GM18868 (cell line): ENCODE results near the gene TMPRSS4.

Experiments used
- ATAC-seq: cut with Tn5 transposase; IDR thresholded peaks from one replicate; pipeline ENCODE4 v1.9.1; 2021; ENCODE audit warnings: mild to moderate bottlenecking, moderate library complexity; ENCODE audit not compliant: unreplicated experiment

Gene TMPRSS4

DNA sequence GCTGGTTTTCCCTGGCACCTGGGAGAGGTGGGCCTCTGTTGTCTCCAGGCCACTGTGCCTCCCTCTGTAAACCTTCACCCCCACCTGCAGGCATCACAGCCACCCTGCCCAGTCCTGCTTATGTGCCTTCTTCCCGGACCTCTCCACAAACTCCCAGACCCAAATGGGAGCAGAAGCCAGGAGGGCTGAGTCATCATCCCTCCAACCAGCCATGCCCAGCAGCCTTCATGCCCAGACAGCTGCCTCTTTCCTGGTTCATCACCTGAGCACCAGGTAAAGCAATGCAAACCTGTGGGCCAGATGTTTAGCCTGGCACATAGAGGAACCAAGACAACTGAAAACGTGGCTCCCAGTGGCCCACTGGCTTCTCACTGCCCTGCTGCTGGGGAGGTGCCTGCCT lies 2.1 kb upstream of the TMPRSS4 start:
- no peak for ATAC-seq

GRCh38 chr11:118078911-118079411 lies 2.1 kb downstream of the TMPRSS4 start:
- ATAC-seq, result no peak

GRCh38 chr11:118079491-118079890 lies 2.6 kb downstream of the TMPRSS4 start:
- no peak for ATAC-seq

DNA sequence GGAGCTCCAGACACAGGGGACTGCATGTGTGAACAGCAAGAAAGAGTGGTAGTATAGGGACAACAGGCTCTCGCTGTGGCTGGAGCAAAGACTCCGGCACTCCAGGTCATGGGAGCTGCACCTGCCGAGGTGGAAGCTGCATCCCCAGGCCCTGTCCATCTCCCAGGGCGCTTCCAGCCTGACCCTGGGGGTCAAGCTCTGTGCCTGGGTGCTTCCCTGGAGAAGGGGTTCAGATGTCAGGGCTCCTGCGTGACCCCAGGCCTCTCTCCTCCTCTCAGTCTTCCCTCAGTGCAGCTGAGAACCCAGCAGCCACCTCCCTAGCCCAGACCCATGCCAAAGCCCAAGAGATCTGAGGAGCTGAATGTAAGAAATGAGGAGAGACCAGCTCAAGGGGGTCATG lies 3.4 kb downstream of the TMPRSS4 start:
- ATAC-seq, result no peak

DNA sequence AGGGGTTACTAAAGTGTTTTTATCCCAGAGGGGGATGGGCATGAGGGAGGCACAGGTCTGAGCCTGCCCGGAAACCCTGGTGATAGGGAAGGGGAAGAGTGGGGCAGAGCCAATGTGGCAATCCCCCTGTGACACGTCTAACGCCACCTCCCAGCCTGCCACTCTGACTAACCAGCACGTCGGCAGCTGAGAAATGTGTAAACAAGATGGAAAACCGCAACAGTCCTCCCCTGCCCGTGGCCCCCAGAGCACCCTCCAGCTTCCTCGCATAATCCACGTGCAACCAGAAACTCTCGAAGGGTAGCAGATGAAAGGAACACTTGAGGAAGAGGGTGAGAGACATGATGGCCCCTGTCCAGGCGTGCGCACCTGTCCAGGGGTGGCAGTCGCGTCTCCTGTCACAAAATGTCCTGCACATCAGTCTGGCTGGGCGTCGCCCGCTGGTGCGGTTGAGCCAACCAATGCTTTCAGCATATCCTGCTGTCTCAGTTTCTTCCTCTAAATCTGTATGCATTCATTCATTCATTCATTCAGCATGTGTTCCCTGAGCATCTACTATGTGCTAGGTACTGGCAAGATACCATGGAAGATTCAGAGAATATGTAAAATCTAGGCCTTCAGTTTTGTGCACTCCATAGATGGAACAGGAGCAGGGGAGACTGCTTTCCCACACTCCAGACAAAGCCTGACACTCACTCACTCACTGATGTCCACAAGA lies 4.5 kb downstream of the TMPRSS4 start:
- no peak for ATAC-seq

DNA sequence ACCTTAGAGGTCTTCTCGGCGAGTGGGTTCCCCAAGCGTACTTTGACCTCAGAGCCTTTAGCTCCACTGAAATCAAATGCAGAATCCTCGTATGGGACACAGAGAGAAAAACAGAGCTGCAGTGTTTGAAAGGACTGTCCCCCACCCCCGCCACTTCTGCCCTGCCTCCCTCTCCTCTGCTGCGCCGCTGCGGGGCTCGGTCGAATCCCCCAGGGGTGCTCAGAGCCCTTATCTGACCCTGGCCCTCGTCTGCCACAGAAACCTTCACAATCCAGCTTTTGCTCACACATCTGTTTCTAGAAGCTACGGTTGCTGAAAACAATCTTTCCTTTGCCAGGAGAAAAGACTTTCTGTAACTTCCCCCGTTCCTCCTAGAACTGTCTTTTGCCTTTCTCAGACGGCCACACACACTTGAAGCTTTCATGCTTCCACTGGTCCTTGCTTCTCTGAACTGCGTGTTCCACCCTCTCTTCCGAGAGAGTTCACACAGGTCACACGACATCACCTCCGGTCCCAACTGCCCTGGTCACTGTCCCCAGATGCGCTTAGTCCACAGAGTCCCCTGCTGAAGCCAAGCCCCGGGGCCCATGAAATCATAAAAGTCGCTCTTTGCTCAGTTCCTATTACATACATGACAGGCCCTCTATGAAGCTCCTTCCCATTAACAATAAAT lies 6.1 kb downstream of the TMPRSS4 start:
- no peak for ATAC-seq

- ATAC-seq, result no peak
Observed at GRCh38 chr11:118084247-118084646, 7.4 kb downstream of the TMPRSS4 start.

- ATAC-seq, result no peak
Observed at GRCh38 chr11:118084656-118085055, 7.8 kb downstream of the TMPRSS4 start.

GRCh38 chr11:118086913-118087768 lies 10.3 kb downstream of the TMPRSS4 start, which contains the start of gene SMIM35:
Gene SMIM35, minus strand, starts transcription at chr11:118086963. Its CDS starts 206 bp downstream, at chr11:118086757.
- no peak for ATAC-seq

DNA sequence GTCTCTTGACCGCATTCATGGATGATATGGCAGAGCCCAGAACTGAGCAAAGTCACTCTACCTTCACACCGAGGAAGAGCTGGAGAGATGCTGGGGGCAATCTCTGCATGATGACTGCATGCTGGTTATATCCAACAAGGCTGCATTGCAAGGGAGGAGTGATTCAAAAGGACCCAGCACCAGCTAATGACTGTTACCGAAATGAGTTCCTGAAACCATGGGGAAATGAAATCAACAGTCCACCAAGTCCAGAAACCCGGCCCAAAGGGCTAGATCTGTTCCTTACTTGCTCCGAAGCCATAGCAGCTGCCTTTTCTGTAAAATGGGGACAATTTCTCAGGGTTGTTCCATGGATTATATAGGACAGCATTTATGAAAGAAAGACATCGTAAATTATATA lies 11.1 kb downstream of the TMPRSS4 start:
- no peak for ATAC-seq

DNA sequence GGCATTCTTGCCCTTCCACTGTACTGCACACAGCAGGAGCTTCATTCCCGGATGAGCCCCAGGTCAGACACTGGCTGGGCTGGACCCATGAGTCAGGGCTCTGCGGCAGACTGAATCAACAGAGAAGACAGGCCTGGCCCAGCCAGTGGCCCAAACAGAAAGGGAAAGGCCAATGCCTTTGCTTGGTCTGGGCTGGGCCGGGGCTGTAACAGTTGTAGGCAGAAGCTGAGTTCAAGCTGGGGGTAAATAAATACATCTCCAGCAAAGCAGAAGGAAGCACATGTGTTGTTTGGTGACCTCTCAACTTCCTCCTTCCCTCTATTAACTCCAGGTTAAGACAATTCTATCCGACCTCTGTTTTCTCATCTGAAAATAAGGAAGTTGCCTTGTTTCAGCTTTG lies 11.7 kb downstream of the TMPRSS4 start:
- ATAC-seq, result no peak

DNA sequence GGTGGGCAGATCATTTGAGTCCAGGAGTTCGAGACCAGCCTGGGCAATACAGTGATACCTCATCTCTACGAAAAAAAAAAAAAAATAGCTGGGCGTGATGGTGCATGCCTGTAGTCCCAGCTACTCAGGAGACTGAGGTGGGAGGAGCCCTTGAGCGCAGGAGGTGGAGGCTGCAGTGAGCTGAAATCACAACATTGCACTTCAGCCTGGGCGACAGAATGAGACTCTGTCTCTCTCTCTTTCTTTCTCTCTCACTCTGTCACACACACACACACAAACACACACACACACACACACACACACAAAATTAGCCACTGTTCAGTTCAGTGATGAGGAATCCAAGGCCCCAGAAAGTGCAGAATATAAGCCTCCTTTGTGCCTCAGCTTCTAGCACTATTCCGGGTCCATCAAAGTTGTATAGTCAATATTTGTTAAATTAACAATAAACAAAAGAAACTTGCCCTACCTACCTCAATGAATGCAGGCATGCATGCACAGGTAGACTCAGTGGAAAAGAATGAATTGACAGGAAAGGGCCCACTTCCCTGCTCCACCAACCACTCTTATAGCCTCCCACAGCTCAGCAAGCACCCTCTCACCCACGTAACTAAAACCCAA lies 13.8 kb downstream of the TMPRSS4 start:
- ATAC-seq, result no peak

GRCh38 chr11:118091690-118092089 lies 14.8 kb downstream of the TMPRSS4 start:
- ATAC-seq, result no peak

DNA sequence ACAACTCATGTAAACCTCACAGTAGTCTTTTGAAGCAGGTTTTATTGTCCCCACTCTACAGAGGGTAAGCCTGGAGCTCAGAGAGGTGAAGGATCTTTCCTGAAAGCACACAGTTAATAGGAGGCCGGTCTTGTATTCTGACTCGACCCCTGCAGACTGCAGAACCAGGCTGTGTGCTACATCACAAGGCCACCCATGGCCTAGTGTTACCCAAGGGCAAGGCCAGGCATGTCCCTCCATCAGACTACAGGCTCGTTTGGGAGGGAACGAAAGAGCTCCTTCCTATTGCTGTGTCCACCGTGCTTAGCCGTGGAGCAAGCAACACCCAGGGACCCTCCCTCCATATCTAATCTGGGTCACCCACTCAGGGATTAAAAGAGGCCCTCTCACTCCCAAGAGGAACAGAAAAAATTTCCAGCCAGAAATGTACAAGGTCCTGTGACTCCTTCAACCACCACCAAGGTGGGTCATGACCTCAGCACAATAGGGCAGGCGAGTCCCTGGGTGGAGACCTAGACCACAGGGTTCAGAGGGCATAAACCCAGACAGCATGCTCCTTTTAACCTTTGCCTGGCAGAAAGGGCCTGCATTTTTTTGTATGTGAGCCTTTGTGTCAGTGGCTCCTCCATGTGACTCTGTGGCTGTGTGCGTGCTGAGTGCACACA lies 16.2 kb downstream of the TMPRSS4 start:
- ATAC-seq, result no peak

DNA sequence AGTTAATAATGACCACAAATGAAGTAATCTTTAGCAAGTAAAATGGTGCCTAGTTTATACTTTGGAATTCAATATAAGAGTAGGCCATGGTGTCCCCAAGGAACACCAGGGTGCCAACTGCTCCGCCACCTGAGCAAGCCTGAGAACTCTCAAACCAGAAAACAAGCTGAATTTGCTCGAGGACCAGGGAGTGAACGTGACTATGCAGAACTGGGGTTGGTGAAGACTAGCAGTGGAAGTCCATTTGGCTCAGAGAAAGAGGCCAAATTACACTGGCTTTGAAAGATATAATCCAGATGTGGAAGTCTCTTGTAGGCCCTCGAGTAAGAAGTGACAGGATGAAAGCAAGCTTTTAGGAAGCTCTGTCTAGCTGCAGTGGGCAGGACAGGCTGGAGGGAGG lies 18.6 kb downstream of the TMPRSS4 start:
- ATAC-seq, result no peak

DNA sequence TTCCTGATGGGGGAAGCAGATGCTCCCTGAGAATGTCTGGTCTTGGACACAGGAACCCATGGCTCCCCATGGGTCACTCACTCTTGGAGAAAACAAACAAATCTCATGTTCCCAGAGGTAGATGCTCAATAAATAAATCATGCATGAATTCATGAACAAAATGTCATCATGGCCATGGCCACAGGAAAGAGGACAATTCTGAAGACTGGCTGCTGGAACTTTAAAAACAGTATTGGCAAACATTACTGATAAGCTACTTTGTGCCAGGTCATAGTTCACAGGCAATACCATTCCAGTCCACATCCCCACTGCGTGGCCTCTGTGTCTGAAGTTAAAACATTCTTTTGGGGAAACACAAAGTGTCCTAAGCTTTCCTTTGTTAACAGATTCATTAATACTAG lies 19.1 kb downstream of the TMPRSS4 start:
- ATAC-seq, result no peak

DNA sequence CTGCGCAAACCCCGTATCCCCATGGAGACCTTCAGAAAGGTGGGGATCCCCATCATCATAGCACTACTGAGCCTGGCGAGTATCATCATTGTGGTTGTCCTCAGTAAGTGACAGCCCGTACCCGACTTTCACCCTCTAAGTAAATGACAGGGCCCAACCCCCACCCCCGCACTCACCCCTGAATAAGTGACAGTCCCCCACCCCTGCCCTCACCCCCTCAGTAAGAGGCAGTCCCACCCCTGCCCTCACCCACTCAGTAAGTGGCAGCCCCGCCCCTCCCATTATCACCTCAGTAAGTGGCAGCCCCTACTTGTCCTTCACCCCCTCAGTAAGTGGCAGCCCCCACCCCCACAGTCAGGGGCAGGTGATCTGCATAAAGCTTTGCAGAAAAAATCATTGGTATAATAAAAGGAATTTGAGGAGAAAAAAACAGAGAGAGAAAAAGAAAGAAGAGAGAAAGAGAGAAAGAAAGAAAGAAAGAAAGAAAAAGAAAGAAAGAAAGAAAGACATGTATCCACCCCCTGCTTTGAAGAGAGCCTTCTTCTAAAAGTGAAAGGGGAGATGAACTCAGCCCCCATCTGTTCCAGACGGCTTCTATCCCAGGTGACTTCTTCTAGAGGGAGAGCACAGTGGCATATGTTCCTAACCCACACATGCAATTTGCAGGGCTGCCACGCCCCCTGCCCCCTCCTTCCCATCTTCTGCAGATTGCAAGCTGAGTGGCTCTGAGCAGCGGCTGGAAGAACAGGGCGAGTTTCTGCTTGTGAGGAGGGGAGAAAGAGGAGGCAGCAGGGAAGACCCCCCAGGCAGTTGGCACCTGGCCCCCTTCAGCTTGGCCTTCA lies 22.3 kb downstream of the TMPRSS4 start:
- no peak for ATAC-seq

- no peak for ATAC-seq
Observed at GRCh38 chr11:118099838-118100556, 23.1 kb downstream of the TMPRSS4 start.

GRCh38 chr11:118100691-118101232 lies 23.9 kb downstream of the TMPRSS4 start:
- ATAC-seq, result no peak
